Measurements from ENCODE around the gene RESP18. TPM values are rescaled to one million over a fixed set of nuclear protein-coding genes. Genes with fewer than 3 reads are reported as not detected.

RESP18 gene
- total RNA-seq, 1 experiment from 2014 or later: not detected

DNA sequence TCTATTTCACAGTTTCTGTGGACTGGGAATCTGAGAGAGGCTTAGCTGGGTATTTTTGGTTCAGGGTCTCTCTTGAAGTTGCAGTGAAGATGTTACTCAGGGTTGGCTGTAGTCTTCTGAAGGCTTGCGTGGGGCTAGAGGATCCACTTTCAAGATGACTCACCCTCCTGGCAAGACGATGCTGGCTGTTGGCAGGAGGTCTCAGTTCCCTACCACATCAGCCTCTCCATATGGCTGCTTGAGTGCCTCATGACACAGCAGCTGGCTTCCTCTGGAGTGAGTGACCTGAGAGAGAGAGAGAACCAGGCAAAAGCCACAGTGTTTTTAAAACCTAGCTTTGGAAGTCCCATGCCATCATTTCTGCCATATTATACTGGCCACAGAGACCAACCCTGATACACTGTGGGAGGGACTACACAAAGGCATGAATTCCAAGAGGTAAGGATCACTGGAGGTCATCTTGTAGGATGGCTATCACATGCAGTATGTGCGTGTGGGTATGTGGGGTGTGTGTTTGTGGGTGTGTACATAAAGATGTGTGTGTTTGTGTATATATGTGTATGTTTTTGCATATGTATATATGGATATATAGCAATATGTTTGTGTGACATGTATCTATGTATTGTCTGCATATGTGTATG is 30.1 kb upstream of the RESP18 start:
- TF ChIP-seq EZH2 (IDR thresholded peaks at IDR 0.05; ENCODE audit: low read depth): no peak
- TF ChIP-seq, protein P1, sequence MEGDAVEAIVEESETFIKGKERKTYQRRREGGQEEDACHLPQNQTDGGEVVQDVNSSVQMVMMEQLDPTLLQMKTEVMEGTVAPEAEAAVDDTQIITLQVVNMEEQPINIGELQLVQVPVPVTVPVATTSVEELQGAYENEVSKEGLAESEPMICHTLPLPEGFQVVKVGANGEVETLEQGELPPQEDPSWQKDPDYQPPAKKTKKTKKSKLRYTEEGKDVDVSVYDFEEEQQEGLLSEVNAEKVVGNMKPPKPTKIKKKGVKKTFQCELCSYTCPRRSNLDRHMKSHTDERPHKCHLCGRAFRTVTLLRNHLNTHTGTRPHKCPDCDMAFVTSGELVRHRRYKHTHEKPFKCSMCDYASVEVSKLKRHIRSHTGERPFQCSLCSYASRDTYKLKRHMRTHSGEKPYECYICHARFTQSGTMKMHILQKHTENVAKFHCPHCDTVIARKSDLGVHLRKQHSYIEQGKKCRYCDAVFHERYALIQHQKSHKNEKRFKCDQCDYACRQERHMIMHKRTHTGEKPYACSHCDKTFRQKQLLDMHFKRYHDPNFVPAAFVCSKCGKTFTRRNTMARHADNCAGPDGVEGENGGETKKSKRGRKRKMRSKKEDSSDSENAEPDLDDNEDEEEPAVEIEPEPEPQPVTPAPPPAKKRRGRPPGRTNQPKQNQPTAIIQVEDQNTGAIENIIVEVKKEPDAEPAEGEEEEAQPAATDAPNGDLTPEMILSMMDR (conservative IDR thresholded peaks at IDR 0.05): no peak
- Histone ChIP-seq H4K20me1 (ENCODE audit: insufficient read depth) (no peaks in the 10 kb centered on the region), H3K4me1 (replicated peaks; ENCODE audit: insufficient read depth) (no peaks in the 10 kb centered on the region), H3K9me3 (ENCODE audit: insufficient read depth, low read depth) (no peaks in the 10 kb centered on the region), H3K4me3 (no peak overlapping the region), H3K27ac (no peak overlapping the region), H3F3A (ENCODE audit: insufficient read depth, low read depth) (no peaks in the 10 kb centered on the region), H3K9me2 (ENCODE audit: insufficient read depth) (no peaks in the 10 kb centered on the region), H3K27me3 (ENCODE audit: insufficient read depth, low read depth) (peaks cover 21% of the 10 kb centered on the region), H2AFZ (no peak overlapping the region), H3K79me2 (ENCODE audit: low read depth) (no peaks in the 10 kb centered on the region), H3K36me3 (ENCODE audit: low read depth) (no peaks in the 10 kb centered on the region), H3K4me2 (no peak overlapping the region)
- ChIA-PET POLR2A (ENCODE audit: unreplicated experiment) (no interaction called here), CTCF (interaction anchor here (0.6 kb wide), 1 partner anchor 90 kb away, joined by 4 read pairs; no protein-coding TSS in a partner anchor)
- DNase-seq: peak in 1 of 2 experiments; percentile 17
- intact Hi-C loops (cut with micrococcal nuclease; ENCODE audit: unreplicated experiment): no loop called here
- BruUV-seq (replicated peaks): no TSS peak

GRCh38 chr2:219362072-219362471 is 29.5 kb upstream of the RESP18 start:
- ChIA-PET POLR2A (ENCODE audit: unreplicated experiment) (no interaction called here), CTCF (interaction anchor here (0.6 kb wide), 2 partner anchors 89 to 224 kb away, joined by 3 to 4 read pairs; no protein-coding TSS in a partner anchor)
- H3K36me3 ChIP-seq (ENCODE audit: low read depth): no peaks in the 10 kb centered on the region
- H3K27me3 ChIP-seq (ENCODE audit: insufficient read depth, low read depth): peaks cover 21% of the 10 kb centered on the region
- no peaks in the 10 kb centered on the region for H3K4me1 ChIP-seq (replicated peaks; ENCODE audit: insufficient read depth)
- H3K9me2 ChIP-seq (ENCODE audit: insufficient read depth): no peaks in the 10 kb centered on the region
- BruUV-seq (replicated peaks): no TSS peak
- no peak overlapping the region for H3K27ac ChIP-seq
- intact Hi-C loops (cut with micrococcal nuclease; ENCODE audit: unreplicated experiment): no loop called here
- DNase-seq: no peak
- TF ChIP-seq, protein P1 (conservative IDR thresholded peaks at IDR 0.05): no peak
- TF ChIP-seq EZH2 (IDR thresholded peaks at IDR 0.05; ENCODE audit: low read depth): no peak
- H3K4me2 ChIP-seq: no peak overlapping the region
- no peak overlapping the region for H2AFZ ChIP-seq
- H3K79me2 ChIP-seq (ENCODE audit: low read depth): no peaks in the 10 kb centered on the region
- H3K9me3 ChIP-seq (ENCODE audit: insufficient read depth, low read depth): no peaks in the 10 kb centered on the region
- H3F3A ChIP-seq (ENCODE audit: insufficient read depth, low read depth): no peaks in the 10 kb centered on the region
- no peak overlapping the region for H3K4me3 ChIP-seq
- no peaks in the 10 kb centered on the region for H4K20me1 ChIP-seq (ENCODE audit: insufficient read depth)

DNA sequence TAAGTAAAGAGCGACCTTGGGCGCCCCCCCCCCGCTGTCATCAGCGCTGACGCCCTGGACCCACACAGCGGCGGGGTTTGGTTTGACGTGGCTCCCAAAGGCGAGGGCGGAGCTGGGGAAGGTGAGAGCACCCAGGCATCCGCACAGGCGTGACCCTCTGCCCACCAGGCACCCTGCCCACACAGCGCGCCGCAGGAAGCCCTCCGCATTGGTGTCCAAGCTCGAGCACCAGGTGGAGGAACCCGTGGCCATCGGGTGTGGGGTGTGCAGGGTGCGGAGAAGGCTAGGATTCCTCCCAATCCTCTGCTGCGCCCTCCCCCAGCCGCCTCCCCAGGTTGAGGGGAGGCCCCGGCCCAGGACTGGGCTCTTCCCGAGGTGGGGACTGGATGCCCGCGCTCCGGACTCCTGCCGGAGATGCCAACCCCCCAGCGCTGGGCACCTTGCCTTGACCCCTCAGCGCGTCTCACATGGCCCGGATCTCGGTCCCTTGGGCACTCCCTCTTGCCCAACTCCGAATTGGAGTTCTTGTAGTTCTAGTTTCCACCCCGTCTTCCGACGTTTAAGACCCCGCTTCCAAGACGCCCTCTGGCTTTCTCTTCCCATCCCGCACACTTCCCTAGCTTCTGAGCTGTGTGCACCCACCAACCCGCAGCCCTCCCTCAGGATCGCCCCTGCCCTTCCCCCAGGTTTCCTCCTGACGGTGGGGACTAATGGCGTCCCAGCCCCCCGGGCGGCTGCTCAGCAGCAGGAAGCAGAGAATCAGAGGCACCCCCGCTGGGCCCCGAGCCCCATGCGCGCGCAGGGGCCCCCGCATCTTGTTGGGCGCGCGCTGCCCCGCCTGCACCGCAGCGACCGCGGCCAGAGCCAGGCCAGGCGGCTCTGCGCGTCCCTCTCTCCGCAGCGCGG is 25.9 kb upstream of the RESP18 start:
- no peak overlapping the region for H3K27ac ChIP-seq
- H3K4me2 ChIP-seq: no peak overlapping the region
- H3K9me3 ChIP-seq (ENCODE audit: insufficient read depth, low read depth): no peaks in the 10 kb centered on the region
- H3K9me2 ChIP-seq (ENCODE audit: insufficient read depth): no peaks in the 10 kb centered on the region
- H3F3A ChIP-seq (ENCODE audit: insufficient read depth, low read depth): no peaks in the 10 kb centered on the region
- H2AFZ ChIP-seq: no peak overlapping the region
- peaks cover 36% of the 10 kb centered on the region for H3K27me3 ChIP-seq (ENCODE audit: insufficient read depth, low read depth)
- H3K36me3 ChIP-seq (ENCODE audit: low read depth): no peaks in the 10 kb centered on the region
- ChIA-PET POLR2A (ENCODE audit: unreplicated experiment) (no interaction called here), CTCF (interaction anchor here (0.9 kb wide), 1 partner anchor 140 kb away, joined by 9 read pairs; no protein-coding TSS in a partner anchor)
- TF ChIP-seq, protein P1 (conservative IDR thresholded peaks at IDR 0.05): no peak
- TF ChIP-seq EZH2 (IDR thresholded peaks at IDR 0.05; ENCODE audit: low read depth): no peak
- intact Hi-C loops (cut with micrococcal nuclease; ENCODE audit: unreplicated experiment): no loop called here
- no peak for DNase-seq
- H3K4me1 ChIP-seq (replicated peaks; ENCODE audit: insufficient read depth): no peaks in the 10 kb centered on the region
- no TSS peak for BruUV-seq (replicated peaks)
- no peak overlapping the region for H3K4me3 ChIP-seq
- no peaks in the 10 kb centered on the region for H4K20me1 ChIP-seq (ENCODE audit: insufficient read depth)
- no peaks in the 10 kb centered on the region for H3K79me2 ChIP-seq (ENCODE audit: low read depth)

Measured in PC-9 (cell line).